Hepatic stellate cell (primary cell): Measurements from ENCODE around the gene AP1S3.
"Not testable (repeated sequence)": the region's sequence is repeated elsewhere in the genome, so short reads cannot be mapped to it uniquely, and the experiment has no call there.

Experiments
- DNase-seq: peaks from one replicate; pipeline ENCODE4 v3.0.0; 2011; ENCODE audit warnings: low spot score

The AP1S3 gene

DNA sequence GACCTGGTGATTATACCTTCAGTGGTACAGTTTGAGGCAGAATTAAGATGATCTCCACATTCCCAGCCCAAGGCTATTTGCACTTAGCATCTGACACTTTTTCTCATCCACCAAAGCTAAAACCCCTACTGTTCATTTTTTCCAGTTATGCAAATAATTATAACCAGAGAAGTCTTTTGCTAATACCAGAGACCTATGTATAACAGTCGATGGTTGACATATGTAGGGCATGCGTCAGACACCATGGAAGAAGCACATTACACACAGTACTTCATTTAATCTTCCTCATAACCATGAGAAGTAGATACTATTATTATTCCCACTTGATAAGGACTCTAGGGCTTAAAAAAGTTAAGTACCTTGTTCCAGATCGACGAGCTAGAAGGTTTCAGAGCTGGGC lies 36.5 kb downstream of the AP1S3 start:
- DNase-seq: no peak

DNA sequence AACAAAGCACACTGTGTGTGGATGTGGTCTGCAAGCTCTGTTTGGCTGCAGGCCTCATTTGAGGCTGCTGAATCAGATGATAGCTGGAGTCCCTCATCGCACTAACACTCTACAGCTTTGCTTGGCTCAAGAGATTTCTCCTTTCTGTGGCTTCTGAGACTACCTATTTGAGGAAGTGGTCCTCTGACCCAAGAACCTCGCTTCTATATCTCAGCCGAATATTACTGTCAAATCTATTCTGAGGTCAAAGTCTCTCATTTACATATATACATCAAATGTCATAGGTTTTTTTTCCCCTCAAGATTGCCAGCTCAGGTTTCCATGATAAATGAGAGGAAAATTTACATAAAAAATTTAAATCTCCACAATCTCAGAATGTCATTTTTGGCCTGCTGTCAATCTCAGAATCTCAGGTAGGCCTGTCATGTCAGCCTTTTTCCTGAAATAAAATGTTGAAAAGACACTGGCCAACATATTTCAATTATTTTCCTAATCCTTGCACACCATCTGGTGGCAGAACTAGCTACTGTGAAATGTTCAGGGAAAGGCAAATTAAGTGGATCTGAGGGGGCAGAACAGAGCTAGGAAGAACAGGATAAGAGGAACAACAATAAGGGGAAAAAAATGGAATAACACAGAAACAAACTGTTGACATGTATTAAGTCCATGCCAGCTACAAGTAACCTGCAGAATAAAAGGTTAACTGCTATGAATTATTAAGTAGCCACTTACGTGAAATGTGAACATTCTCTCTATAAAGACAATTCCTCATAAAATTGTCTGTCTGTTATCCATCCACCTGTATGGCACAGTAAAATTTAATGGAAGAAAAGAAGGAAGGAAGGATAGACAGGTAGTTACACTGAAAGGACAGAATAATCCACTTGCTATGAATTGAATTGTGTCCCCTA lies 39.3 kb downstream of the AP1S3 start:
- DNase-seq: peak; percentile 29

DNA sequence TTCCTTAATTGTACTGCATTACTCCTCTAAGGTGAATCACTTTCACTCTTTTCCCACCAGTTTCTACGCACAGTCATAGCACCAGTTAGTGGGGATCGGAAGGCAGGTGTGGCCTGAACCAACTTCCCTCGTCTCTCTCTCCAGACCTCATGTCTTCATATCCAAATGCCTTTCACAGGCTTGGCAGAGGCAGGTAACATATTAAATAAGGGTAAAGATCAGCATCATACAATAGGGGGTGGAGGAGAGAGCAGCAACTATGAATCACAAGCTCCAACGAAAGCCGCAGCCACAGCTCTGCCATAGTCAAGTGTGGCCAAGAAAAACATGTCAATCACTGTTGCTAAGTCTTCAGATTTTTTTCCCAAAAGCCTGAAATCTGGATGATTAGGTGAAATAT lies 40.3 kb downstream of the AP1S3 start:
- DNase-seq: peak; percentile 34

DNA sequence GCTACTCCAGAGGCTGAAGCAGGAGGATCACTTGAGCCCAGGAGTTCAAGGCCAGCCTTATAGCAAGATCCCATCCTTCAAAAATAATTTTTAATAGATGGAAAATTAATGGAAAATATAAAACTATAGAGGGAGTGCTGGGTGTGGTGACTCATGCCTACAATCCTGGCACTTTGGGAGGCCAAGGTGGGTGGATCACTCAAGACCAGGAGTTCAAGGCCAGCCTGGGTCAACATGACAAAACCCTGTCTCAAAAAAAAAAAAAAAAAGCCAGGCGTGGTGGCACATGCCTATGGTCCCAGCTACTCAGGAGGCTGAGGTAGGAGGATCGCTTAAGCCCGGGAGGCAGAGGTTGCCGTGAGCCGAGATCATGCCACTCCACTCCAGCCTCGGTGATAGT lies 48.0 kb downstream of the AP1S3 start:
- no peak for DNase-seq

DNA sequence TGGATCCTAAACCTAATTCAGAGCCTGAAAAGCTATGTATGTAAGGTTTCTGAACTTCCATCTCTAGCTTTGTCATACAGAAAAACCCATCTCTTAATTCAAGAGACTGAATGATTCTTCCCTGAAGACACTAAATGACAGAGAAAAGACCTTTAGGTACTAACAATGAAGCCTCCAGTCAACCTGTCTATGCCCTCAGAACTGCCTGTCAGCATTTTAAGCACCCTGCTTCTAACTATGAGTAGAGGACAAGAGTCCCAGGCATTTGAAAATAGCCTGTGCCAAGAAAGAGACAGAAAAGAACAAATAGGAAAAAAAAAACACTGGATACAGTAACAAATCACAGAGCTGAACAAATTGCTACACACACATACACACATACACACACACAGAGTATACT lies 48.6 kb downstream of the AP1S3 start:
- no peak for DNase-seq

DNA sequence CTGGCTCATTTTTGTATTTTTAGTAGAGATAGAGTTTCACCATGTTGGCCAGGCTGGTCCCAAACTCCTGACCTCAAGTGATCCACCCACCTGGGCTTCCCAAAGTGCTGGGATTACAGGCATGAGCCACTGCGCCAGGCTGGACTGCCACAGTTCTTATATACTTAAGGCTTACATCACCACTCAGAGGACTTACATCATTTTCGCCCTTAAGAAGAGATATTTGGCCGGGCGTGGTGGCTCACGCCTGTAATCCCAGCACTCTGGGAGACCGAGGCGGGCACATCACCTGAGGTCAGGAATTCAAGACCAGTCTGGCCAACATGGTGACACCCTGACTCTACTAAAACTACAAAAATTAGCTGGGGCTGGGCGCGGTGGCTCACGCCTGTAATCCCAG lies 49.3 kb downstream of the AP1S3 start:
- not testable (repeated sequence) for DNase-seq

DNA sequence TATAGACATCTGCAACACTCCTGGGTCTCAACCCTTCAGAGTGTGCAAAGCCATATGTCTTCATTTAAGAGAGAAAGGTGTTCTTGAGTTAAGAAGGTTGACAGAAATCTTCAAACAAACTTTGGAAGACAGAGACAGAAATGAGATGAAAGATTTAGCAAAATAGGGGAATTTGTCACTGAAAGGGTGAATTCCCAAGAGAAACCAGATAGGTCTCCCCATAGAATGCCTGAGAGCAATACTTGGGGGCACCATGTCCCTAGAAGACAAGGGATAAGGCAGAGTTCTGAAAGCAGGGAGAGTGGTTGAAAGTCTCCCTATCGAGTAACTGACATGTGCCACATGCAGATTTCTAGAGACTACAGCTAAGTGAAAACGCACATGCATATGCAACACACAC lies 50.0 kb downstream of the AP1S3 start:
- no peak for DNase-seq

DNA sequence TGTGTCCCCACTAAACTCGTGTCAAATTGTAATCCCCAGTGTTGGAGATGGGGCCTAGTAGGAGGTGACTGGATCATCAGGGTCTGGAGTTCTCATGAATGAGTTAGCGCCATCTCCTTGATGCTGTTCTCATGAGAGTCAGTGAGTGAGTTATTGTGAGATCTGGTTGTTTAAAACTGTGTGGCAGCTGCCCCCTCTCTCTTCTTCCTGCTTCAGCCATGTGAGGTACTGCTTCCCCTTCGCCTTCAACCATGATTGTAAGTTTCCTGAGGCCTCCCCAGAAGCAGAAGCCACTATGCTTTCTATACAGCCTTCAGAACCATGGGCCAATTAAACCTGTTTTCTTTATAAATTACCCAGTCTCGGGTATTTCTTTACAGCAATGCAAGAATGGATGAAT lies 50.4 kb downstream of the AP1S3 start:
- DNase-seq: no peak

DNA sequence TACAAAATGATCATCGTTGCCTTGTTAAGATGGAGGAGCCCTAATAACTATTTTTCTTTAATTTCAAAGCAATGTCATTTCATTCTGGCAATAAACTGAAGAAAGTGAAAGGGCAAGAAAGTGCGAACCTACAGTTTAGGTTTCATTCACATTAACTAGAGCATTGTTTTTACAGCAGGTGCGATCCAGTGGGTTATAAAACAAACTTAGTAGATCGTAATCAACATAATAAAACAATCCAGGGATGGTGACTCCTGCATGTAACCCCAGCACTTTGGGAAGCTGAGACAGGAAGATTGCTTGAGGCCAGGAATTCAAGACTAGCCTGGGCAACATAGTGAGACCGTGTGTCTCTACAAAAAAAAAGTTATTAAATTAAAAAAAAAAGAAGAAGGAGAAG lies 51.1 kb downstream of the AP1S3 start:
- no peak for DNase-seq

DNA sequence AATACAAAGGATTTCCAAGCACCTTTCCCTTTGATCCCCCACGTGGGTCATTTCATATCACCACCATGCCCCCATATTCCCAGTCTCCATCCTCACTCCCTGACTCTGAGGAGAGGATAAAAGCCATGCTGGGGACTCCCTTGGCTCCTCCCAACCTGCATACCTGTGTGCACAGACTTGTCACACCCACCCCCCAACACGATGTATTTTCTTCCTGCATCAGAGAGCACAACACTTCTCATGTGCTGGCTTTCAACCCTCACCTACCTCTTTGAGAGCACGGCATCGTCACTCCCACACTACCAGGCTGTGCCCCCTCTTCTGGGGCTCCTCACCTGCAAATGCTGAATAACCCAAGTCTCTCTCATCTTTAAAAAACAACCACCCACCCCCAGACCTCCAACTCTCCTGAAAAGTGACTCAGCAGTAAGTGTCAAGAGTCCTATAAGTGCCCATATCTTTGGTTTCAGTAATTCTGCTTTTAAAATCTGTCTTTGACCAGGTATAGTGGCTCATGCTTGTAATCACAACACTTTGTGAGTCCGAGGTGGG lies 53.1 kb downstream of the AP1S3 start:
- no peak for DNase-seq

DNA sequence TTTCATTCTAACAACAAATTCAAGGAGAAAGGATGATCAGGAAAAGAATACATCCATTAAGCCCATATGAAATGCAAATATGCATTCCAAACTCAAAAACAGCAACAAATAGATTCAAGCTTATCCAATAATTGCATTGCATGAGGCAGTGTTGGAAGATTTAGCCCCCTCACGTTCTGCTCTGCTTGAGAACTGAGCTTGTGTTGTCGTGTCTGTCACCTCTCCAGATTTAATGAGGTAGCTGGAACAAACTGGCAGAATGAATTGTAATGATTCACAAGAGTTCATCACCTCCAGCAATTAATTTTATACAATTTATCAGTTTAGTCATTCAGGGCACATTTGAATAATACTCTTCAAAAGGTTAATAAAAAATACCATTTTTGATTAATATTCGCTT lies 54.8 kb downstream of the AP1S3 start:
- DNase-seq: no peak

DNA sequence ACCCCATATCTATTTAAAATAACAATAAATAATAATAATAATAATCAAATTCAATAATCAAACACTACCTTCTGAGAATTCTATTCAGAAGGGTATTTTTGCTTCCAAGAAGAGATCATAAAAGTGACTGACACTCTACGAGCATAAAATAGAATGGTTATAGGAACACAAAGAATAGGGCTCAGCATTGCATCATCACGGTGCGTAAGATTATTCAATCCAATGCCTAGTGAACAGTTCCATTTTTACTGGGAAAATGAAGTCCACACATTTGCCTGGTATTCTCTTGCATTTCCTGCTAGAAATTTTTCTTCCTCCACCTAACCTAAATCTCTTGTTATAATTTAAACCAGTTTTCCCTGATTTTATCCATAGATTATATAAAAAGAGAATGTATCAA lies 55.8 kb downstream of the AP1S3 start:
- DNase-seq: no peak

DNA sequence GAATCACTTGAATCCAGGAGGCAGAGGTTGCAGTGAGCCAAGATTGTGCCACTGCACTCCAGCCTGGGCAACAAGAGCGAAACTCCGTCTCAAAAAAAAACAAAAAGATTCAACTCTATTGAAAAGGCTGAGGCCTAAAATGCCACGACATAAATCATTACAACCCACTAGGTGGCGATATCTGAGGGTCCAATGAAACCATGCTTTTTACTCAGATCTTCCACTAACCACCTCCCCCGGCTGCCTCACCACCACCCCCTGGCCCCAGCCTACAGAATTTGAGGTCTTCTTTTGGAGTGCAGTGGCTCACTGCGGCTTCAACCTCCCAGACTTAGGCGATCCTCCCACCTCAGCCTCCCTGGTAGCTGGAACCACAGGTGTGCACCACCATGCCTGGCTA lies 57.5 kb downstream of the AP1S3 start:
- peak; percentile 55 for DNase-seq

DNA sequence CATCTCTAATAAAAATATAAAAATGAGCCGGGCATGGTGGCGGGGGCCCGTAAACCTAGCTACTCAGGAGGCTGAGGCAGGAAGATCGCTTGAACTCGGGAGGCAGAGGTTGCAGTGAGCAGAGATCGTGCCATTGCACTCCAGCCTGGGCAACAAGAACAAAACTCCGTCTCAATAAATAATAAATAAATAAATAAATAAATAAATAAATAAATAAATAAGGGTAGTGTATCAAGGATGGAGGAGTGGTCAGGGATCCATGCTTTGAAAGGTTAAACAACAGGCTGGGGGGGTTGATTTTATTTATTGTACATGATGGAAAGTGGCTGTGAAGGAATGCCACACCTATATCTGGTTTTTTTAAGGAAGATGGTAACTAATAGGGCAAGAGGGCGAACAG lies 63.2 kb downstream of the AP1S3 start:
- DNase-seq: no peak

DNA sequence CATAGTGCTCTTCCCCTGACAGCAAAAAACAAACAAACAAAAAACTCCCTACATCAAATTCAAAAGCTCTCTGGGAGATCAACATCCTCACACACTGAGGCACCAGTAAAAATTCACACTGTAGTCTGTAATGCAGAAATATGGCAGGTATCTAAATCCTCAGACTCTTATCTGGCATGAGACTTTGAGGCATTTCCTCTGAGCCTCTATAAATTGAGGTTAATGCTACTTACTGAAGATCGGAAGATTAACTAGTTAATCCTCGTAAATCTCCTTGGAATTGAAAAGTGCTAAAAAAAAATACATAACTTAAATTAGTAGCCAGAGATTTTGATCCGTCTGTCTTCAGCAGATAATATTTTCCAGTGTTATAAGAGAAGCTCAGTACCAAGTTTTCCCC lies 65.0 kb downstream of the AP1S3 start:
- DNase-seq: no peak

DNA sequence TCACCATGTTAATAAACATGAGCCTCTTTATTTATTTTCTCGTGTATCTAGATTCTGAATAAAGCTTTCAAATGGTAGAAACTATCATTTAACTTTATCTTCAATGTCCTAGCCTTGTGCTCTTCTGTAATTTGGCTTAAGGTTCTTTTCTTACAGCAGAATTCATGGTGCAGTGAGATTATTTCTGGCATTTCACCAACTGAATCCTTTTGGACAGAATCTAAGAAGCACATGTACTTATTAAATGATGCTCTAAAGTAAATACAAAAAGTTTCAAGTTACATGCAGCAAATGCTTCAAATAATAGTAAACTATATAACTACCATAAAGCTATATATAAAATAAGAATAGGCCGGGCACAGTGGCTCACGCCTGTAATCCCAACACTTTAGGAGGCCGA lies 65.9 kb downstream of the AP1S3 start:
- DNase-seq: no peak

DNA sequence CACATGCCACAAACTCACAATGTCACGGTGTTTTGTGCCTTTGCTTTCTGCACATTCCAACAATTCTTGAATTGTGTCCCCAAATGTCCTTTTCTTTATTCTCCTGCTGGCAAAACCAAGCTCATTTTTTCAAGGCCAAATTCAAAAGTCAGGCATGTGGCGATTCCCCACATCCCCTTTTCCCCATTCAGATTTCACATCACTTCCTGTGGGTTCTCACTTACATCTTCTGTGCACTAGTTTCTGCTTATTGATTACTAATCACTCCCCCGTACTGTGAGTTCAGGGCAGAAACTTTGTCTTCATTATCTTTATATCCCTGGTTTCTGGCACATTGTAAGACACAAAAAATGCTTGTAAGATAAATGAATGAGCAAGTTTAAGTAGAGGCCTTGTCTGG lies 69.2 kb downstream of the AP1S3 start:
- no peak for DNase-seq

DNA sequence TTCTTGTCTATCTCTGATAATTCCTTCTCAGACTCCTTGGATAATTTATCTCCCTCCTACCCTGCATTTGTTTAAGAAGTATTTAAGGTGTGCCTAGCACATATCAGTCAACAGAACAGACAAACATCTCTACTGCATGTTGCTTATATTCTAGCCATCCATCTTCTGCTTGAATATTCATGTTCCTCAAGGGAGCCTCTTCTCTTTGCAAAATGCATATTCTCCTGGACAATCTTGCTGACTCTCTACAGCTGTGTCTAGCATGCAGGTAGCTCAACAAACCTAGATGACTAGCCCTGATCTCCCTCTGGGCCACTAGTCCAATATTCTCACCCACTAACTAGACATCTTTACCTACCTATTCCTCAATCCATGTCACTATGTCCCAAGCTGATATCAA lies 70.0 kb downstream of the AP1S3 start:
- DNase-seq: no peak

DNA sequence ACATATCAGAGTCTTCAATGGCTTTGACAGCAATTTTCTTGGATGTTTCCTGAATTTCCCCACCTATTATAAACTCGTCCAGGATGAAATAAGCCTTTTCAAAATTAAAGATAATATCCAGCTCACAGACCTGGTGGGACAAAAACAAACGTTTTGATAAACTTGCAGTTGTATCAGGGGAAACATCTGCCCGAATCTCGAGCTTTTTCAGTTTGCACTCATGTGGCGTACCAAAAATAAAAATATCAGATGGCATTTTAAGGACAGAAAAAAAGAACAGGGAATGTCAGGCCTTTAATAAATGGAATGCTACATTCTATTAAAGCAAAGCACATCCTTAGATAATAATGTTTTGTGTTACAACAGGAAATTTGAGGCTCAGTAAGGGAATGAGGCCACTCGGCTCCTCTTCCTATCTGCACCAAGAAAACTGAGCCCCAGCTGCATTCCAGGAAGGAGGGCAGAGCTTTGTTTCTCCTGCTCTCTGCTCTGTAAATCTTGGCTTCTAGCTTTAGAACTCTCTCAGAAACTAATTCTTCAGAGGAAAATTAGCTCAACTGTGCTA lies 72.1 kb downstream of the AP1S3 start:
- no peak for DNase-seq

DNA sequence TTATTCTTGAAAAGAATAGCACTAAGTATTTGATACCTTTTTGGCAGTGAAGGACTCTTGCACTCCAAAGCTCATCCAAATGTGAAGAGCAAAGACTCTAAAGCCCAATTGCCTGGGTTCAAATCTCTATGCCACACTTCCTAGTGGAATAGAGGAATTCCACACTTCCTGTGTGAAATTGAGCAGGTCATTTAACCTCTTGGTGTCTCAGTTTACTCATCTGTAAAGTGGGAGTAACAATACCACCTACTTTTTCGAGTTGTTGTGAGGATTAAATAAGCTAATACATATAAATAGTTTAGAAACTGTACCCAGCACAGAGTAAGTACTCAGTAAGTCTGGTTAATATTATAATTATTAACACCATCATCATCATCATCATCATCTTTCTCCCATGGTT lies 72.6 kb downstream of the AP1S3 start:
- DNase-seq: no peak

DNA sequence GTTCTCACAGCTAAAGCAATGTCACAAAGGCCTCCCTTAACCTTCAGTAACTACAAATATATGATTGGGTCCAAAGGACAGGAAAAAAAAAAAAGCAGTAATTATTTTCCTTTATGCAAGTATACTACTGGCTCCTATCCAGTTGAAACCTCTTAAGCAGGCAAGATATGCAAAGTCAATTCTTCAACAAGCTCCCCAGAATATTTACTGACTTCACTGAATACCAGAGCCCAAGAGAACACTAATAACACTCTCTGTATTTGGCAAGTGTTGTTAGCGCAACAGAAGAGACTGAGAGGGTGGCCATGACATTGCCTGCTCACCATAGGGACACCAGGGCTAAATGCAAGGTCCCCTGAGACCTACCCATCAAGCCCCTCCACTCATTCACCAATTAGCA lies 74.5 kb downstream of the AP1S3 start:
- no peak for DNase-seq

DNA sequence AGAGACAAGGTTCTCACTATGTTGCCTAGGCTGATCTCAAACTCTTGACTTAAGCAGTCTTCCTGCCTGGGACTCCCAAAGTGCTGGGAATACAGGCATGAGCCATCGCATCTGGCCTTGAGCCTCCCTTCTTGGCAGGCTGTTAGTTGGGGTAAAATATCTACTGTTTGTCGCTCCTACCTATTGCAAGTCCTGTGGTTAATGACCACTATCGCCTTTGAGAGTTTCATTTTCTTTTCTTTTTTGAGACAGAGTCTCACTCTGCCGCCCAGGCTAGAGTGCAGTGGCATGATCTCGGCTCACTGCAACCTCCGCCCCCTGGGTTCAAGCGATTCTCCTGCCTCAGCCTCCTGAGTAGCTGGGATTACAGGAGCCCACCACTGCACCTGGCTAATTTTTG lies 75.6 kb downstream of the AP1S3 start:
- not testable (repeated sequence) for DNase-seq

DNA sequence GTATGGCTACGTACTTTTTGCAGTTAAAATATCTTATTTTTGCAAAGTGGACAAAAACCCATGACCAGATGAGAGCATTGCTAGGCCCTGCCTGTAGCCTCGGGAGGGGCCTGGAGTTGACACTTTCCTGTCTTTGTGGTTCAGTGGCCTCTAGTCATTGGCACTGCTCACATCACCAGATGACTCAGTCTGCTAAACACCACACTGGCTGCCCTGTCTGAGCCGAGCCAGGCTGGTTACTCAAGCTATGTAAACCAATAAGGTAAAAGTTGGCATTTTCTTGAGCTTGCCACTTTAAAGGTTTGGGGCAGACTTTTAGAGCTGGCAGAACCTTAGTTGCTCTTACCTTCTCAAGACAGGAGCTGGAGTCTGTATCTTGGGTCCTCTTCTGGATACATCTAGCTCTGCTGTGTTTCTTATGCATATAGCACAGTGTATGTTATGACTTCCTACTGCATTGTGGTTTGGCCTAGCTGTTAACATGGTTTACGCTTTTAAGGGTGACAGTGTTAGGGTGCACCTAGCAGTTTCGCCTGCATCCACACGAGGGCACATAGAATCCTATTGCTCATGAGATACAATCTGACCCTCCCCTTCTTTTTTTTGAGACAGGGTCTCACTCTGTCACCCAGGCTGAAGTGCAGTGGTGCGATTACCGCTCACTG lies 76.4 kb downstream of the AP1S3 start:
- DNase-seq: peak; percentile 49
